Activated CD4-positive, CD25-positive, alpha-beta regulatory T cell (primary cell): ENCODE data around the gene EPHB1.
"Not testable (repeated sequence)": the region's sequence is repeated elsewhere in the genome, so short reads cannot be mapped to it uniquely, and the experiment has no call there.

Source experiments
- DNase-seq, 4 experiments: peaks; one replicate each; lab custom pipeline; 2025; lab: John Stamatoyannopoulos, UW

The EPHB1 gene

DNA sequence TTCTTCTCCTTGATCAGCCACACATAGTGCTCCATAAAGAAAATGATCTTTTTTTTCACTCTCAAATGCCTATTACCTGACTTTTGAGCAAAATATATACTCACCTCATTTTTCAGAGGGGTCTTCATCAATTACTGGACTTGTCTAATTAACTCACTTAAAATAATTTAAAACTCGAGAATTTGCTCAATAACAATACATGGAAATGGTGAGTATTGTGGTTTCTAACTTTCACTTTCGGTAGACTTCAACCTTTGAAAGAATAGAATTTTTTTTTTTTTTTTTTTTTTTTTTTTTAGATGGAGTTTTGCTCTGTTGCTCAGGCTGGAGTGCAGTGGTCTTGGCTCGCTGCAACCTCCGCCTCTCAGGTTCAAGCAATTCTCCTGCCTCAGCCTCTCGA is 17.7 kb upstream of the EPHB1 start:
- no peak for DNase-seq

DNA sequence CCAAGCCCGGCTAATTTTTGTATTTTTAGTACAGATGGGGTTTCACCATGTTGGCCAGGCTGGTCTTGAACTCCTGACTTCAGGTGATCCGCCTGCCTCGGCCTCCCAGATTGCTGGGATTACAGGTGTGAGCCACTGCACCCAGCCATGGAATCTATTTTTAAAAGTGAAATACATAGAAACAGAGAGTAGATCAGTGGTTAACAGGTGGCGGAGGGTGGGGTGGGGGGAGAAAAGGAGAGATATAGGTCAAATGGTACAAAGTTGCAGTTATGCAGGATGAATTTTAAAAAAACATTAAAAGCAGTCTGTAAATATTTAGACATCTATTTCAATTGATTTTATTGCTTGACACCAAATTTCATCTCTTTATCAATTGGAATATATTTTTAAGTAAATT is 6.8 kb upstream of the EPHB1 start:
- not testable (repeated sequence) for DNase-seq

DNA sequence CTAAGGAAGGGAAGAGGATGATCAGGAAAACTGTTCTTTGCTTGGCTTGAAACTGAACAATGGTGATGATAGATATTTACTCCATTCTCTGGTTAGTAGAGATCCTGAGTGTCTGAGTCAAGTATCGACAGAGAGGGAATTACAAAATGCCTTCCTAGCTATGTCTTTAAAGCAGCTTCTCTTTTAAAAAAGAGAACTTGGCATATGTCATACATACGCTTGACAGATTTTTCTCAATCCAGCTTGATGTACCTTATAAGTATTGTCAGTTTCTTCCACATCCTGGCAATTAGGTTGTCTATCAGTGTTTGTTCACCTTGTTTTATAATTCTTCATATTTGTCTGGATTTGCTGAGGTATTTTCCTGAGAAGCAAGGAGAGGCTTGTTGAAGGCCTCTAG is 5.0 kb upstream of the EPHB1 start:
- DNase-seq, result no peak

DNA sequence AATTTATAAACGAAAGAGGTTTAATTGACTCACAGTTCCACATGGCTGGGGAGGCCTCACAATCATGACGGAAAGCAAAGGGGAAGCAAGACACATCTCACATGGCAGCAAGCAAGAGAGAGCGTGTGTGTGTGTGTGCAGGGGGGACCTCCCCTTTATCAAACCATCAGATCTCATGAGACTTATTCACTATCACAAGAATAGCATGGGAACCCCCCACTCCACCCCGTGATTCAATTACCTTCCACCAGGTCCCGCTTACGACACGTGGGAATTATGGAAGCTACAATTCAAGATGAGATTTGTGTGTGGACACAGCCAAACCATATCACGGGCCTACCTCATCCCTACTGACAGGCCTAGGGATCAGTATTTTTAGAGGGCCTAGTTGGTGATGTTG is 3.1 kb upstream of the EPHB1 start:
- DNase-seq, result no peak

DNA sequence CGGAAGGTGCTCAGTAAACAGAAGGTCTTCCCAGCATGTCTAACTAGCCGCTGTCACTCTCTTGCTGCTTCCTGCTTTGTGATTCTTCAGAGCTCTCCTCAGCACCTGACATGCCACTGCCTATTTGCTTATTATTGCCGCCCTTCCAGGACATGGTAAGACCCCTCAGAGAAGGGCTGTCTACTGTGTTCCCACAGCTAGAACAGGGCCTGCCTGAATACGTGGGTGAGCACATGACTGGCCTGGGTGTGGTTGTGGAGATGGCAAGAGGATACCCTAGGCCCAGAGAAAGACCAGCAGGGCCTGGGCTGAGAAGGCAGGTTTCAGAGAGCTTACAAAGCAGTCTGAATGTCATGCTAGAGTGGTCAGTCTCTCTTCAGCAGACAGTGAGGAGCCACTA is 2.4 kb upstream of the EPHB1 start:
- no peak for DNase-seq

DNA sequence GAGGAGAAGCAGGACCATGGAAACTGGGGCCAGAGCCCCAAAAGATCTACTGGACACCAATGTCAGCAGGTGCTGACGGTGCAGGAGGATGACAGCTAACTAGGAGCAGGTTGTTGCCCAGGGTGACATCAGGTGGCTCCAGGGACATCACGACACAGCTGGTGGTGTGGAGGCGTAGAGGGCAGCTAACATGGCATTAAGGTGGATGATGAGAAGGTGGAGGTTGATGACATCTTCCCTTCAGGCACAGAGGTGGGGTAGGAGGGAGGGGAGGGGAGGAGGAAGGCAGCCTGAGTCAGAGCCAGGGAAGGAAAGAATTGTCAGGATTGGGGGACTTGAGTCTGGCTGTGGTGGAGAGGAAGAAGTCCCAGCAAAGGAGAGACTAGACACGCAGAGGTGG is 1.5 kb upstream of the EPHB1 start:
- no peak for DNase-seq

DNA sequence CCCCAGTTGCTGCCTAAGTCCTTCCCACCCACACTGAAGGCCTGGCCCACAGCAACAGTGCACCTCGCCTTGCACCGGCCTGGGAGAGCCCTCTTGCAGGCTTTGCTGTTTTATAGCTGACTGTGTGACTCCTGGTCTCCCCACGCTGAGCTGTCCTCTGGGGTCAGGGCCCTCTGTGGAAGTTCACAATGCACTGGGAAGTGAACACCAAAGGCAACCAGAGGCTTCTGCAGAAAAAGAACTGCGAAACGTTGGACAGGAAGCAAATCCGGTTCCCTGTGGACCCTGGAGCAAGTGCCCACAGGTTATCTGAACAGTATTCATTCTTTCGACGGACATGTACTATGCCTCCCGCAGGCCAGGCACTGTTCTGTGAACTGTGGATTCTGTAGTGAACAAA is 737 bp upstream of the EPHB1 start:
- DNase-seq, result no peak

DNA sequence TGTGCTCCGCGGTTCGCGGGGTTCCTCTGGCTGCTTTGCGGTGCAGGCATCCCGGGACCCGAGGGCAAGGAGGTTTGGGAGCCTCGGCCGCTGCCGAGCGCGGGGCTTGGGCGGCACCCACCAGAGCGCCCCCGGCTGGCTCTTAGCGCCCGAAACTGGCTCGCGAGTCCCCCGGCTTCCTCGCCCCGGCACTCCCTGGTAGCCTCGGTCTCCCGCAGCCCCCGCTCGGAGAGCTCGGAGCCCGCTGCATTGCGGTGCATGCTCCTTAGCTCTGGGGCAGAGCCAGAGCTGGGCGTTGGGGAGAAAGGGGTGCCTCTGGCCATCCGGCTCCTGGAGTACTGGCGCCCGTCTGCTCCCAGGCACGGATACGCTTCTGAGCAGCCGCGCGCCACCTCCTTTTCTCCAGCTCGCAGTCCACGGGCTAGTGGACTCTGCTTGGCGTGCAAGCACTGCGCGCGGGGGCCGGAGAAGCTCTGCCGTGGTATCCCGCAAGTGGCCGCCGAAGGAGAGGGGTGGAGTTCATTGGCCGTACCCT is 753 bp downstream of the EPHB1 start:
- DNase-seq, result no peak

DNA sequence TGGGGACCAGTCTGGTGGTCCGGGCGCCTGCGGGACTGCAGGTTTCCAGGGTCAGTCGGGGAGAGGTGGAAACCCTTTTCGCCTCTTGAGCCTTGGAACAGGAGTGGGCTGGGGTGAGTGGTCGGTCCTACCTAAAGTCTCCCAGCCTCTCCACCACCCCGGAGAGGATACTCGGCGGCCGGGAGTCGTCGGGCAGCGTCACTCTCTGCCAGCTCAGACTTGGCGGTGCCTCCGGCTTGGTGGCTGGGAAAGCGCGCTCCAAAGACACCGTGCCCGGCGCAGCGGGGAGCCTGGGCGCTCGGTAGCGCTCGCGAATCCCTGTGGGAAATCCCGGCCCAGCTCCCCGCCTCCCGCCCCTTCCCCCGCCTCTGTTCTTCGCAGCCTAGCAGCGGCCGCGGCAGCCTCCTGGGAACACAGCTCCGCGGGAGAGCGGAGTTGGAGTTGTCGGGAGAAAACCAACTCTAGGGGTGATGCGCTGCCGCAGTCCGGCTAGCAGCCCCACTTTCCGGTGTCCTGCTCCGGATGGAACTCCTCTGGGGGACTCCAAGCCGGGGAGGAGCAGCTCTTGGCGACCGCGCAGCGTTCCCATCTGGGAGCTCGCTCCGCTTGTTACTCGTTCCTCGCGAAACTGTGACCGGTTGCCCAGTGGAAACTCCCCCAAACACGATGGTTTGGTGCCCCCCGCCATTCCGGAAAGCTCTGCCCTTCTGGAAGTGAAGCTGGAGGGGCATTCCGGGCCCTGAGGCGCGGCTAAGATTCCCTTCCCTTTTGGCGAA is 1.4 kb downstream of the EPHB1 start:
- no peak for DNase-seq

DNA sequence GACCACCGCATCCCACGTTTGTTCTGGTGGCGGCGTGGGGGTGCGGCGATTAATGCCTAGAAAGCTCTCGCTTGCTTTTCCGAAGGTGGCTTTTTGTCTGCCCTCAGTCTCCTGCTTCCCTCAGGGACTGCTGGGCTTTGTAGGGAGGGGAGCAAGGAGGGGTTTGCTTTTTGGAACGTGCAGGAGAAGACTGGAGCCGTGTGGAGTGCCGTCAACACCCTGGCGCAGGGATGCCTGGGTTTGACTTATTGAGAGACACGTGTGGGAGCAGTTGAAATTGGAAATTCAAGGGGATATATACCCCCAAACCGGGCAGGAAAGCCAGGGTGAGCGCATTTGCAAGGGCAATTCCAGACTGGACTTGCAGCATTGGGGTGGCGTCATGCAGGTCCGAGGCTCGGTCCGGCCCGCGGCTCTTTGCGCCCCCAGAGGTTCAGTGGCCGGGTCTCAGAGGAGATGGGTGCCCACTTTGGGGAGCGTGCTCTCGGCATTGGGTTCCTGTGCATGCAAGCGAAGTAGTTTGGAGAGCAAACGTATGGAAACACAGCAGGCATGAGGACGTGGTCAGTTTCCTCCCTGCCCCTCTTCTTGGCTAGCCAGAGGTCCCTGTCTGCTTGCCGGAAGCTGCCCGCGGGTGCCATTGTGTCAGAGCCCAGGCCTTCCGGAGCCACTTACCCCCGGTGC is 2.1 kb downstream of the EPHB1 start:
- DNase-seq, result no peak

DNA sequence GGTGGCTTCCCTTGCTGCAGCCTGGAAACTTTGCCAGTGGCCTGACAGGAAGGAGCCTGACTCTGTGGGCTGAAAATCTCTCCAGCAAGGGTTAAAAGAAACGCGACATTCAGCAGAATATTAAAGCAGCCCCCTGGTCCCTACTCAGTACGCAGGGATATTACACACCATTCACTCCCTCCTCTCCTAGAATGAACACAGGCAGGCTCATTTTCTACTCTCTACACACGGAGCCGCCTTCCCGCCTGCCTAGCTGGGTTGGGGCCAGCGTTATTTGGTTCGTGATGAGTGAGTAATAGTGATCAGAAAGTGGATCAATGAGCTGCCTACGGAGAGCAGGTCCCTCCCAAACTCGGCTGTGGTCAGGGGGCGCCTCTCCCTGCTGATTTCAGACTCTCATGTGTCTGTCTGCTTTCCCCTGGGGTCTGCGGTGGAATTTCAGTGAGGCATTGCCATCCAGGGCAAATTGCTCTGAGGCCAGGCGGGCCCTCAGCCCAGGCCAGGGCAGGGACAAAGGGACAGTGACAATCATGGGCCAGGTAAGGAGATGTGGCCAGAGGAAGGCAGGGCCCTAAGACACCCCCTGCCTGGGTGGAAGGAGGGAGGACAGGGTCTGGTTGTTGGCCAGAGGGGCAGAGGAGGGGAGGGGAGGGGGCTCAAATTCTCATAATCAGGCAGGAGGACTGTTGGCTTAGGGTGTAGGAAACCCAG is 2.8 kb downstream of the EPHB1 start:
- DNase-seq, result no peak

DNA sequence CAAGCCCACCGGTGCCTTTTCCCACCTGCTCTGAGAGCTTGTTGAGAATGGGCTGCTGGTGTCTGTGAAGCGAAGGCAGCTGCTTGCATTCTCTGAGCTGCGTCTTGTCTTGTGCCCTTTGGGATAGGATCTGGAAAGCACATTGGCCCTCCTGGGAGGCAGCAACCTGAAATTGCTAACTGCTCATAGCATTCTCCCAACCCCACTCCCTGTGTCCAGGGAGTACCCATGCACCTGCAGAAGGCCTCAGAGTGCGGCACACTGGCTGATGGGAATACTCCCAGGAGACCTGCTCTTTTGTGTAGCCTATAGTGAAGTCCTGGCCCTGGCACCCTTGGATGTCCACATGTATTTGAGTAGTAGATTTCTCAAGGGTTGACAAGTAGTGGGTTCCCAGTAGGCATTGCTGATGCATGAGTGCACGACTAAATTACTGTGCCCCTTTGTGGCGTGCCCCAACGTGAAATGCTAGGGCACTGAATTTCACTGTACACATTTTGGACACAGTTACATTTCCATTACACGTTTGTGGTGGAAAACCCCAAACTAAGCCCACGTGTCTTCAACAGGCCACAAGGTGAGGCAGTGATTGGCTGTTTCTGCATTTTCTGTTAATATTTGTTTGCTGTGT is 3.7 kb downstream of the EPHB1 start:
- DNase-seq, result no peak

DNA sequence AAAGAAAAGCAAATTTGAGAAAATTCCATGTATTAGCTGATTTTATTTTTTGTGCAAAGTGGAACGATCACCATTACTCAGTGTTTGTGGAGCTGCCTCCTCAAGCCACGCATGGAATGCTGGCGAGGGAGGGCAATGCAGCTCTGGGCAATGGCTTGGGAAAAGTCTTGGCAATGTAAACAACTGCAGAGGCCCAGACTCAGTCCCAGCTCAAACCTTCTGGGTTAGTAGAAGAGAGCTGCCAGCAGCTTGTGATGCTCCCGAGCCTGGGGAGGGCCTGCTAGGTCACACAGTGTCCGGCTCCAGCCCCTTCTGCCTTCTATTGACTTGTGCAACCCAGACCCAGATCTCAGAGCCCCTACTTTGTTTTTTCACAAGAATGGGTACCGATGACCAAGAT is 4.3 kb downstream of the EPHB1 start:
- DNase-seq, result no peak

DNA sequence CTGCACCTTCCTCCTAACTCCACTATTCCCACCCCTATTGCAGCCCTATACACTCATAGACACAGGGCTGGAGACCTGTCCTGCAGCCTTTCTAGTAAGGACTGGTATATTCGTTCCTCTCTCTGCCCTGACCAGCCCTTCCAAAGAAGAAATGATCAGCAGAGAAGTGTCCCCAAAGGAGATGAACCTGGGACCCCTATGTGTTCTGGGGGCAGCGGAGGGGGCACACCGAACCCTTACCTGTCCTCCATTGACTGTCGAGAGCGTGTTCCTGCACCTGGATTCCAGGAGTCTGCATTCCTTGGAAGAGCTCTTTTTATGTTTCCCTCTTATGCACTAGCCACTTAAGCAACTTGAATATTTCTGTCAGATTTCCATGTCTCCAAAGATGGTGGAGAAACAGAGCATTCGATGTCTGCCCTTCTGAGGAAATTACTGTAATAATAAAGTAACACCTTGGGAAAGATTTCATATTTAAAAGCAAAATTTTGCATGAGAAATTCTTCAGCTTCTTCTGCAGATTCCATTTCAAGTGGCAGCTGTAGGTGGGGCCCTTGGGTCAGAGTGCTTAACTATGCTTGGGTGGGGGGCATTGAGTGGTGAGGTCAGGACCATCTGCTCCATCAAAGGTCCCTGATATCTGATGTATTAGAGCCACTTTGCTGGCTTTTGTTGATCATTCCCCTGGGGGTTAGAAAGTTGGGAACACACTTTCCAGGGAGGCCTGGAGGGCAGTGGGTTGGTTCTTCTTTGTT is 6.3 kb downstream of the EPHB1 start:
- no peak for DNase-seq

DNA sequence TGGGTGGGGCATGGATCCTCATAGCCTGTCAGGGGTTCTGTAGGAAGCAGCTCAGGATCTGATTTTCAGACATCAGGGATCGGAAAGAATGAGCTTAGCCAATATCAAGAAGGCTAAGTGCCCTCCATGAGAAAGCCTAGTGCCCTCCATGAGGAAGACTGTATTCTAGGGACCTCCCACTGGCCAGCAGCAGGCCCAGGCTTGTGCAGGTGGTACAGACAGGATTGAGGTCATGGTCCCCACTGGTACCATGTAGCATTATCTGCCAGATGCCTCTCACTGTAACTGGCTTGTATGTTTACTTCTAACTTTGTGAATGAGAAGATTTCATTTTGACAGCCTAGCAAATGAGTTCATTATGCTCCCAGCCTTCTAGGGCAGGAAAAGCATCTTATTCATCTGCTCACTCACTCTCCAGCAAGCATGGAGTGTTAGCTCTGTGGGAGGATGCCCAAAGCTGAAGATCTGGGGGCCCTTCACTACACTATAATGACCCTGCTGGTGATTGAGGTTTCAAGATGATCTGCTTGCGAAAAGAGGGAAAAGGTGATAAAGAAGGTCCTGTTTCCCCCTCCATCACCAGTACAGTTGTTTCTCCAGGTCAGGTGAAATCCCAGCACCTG is 7.5 kb downstream of the EPHB1 start:
- no peak for DNase-seq

DNA sequence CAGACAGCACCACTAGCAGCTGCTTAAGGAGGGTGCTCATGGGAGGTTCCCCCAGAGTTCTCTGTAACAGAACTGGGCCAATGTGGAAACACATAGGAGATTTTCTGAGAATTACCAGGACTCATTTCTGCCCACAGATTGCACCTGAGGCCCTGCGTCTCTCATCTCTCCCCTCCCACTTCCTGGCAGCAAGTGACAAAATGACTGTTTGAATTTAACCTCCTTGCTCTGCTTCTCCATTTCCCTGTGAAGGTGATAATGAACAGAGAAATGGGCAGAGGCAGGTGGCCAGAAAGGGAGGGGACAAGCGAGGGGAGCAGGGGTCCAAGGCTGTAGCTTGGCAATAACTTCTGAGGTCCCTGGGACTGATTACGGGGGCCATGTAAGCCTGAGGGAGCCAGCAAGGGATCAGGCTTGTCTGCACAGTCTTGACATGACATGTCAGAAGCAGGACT is 8.0 kb downstream of the EPHB1 start:
- DNase-seq, result no peak

DNA sequence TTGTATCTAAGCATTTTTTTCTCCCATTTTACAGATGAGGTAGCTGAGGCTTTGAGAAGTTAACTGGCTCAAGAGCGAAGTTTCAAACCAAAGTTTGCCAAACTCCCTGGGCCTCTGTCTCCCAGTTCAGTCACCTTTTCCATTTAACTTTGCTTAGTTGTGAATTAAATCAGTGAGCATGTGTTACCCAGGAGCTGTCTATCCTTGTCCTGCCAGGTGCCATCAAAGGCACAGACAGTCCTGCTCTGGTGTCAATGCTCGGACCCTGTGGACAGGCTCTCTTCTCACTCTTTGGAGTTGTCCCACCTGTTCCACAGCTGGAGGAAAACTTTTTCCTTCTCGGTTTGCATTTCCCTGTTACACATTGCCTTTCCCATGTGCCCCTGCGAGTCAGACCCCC is 8.6 kb downstream of the EPHB1 start:
- no peak for DNase-seq

DNA sequence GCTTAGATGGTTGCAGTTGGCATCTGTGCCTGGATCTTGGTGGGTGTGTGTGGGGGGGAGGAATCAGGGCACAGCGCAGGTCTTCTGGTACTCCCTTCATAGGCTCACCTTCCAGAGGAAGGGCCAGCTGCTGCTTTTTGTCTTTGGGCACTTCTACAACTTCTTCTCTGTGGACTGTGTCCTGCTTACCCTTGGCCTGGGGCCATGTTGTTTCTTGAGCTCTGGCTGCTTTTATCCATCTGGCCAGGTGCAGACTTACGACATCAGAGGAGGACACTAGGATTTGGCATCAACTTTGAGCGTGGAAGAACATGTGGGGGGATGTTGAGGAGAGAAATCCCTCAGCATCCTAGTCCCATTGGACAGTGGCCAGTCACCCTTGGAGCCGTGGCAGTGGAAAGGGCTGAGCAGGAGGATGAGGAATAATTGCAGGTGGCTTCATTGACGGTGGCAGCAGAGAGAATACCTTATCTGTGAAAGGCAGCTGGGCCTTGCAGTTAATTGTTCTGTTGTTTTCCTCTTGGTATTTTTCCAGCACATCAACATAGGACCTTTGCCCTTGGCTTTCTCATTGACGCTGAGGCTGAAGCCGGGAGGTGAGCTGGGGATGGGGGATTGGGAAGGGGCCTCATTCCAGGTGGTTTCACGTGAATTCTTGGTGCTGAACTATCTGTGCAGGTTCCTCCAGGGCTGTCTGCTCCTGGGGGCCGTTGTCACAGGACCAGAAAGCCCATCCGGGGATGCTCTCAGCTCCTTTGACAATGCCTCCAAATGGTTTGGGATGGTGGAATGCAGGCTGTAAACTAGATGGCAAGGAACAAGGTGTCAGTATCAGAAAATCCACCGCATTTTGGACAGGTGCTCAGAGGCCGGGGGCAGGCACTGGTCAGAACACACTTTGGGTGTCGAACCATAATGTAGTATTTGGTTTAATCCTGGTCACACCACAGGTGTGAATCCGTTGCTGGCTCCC is 9.7 kb downstream of the EPHB1 start:
- no peak for DNase-seq

DNA sequence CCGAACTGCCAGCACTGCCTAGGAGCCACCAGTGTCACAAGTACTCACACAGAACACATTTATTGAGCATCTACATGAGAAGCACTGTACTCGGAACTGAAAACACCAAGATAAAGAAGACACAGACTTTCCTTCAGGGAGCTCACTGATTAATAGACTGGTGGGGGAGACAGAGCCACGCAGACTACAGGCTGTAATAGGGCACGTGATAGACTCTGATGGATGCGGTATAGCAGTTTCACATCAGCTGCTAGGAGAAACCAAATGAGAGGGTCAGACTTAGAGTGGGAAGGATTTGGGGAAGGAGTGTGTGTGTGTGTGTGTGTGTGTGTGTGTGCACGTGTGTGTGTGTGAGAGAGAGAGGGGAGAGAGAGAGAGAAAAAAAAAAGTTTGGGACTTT is 12.1 kb downstream of the EPHB1 start:
- DNase-seq, result no peak

DNA sequence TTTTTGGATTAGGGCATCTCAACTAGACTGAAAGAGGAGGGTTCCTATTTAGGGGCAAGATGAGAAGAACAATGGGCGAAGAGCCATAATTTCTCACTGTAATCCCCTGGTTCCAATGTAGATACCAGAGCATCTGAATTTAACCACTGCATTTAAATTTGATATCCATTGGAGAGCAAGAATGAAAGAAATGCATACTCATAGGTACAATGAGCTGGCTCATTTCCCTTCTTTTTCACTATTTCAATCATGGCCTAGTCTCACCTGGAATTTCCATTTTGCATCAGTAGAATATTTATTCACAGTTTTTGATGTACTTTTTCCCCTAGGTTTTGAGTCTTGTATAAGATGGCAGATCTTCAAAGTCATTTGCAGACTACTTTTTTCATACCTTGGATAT is 13.8 kb downstream of the EPHB1 start:
- DNase-seq, result no peak
